Suprapubic skin (tissue), 3 donors: ENCODE data around the gene ACP4.
"Not testable (repeated sequence)": the region's sequence is repeated elsewhere in the genome, so short reads cannot be mapped to it uniquely, and the experiment has no call there.

Experiments
- CTCF ChIP-seq, 2 donors: fragments of 200-600 bp in 1 of 2; fragments of 450-650 bp in 1 of 2; sonication (generic) in 1 of 2; IDR thresholded peaks; one replicate each; pipeline ENCODE4 v1.5.1; 2016 to 2019; ENCODE audit warnings: antibody characterized with exemption in 2 of 2, mild to moderate bottlenecking in 1 of 2, moderate library complexity in 1 of 2
- POLR2A ChIP-seq, 2 donors: fragments of 450-650 bp; IDR thresholded peaks; one replicate each; pipeline ENCODE4 v1.6.1; 2017; ENCODE audit warnings: antibody characterized with exemption in 2 of 2, mild to moderate bottlenecking in 2 of 2, moderate library complexity in 2 of 2

- not testable (repeated sequence) for TF ChIP-seq CTCF, POLR2A (IDR thresholded peaks at IDR 0.05)
These were observed 21.5 kb downstream of the ACP4 start for GRCh38 chr19:50811622-50812238.
